GM23338 (cell line): Measurements from ENCODE around the gene SLC25A22.

Experiments used
- CREB1 ChIP-seq: fragments of 250-450 bp; sonication (Bioruptor Pico); IDR thresholded peaks from 2 replicates; pipeline ENCODE4 v1.5.0; 2020; ENCODE audit warnings: low read depth, mild to moderate bottlenecking, moderate library complexity
- EZH2 ChIP-seq: fragments of 200-600 bp; sonication (generic); IDR thresholded peaks from one replicate; pipeline ENCODE4 v1.8.0; 2017; ENCODE audit warnings: antibody characterized with exemption, mild to moderate bottlenecking, low read depth; ENCODE audit not compliant: unreplicated experiment
- EZH2phosphoT487 ChIP-seq: fragments of 200-600 bp; sonication (generic); IDR thresholded peaks from one replicate; pipeline ENCODE4 v1.8.1; 2018; ENCODE audit warnings: antibody characterized with exemption; ENCODE audit not compliant: unreplicated experiment
- JUNB ChIP-seq: IDR thresholded peaks from one replicate; pipeline ENCODE4 v1.6.1; 2016; ENCODE audit warnings: antibody characterized with exemption; ENCODE audit not compliant: unreplicated experiment
- POLR2AphosphoS5 ChIP-seq: IDR thresholded peaks from 2 replicates; pipeline ENCODE4 v1.6.1; 2016; ENCODE audit warnings: antibody characterized with exemption, low read depth
- STAT1 ChIP-seq: IDR thresholded peaks from one replicate; pipeline ENCODE4 v1.6.1; 2016; ENCODE audit warnings: antibody characterized with exemption; ENCODE audit not compliant: unreplicated experiment
- ZNF114 ChIP-seq: fragments of 250-450 bp; sonication (Bioruptor Pico); IDR thresholded peaks from 2 replicates; pipeline ENCODE4 v1.5.0; 2020; ENCODE audit warnings: mild to moderate bottlenecking, moderate library complexity
- TF ChIP-seq, protein P1 (sequence below), 2 experiments: fragments of 200-600 bp in 1 of 2; sonication (generic) in 1 of 2; conservative IDR thresholded peaks; 2 replicates each; pipeline versions ENCODE4 v1.5.1 to v1.6.1; 2016 to 2017; ENCODE audit warnings: antibody characterized with exemption in 2 of 2, low read depth in 2 of 2, mild to moderate bottlenecking in 2 of 2, moderate library complexity in 1 of 2
- TF ChIP-seq, protein P2 (sequence below): IDR thresholded peaks from one replicate; pipeline ENCODE4 v1.6.1; 2018; ENCODE audit warnings: antibody characterized with exemption; ENCODE audit not compliant: unreplicated experiment

DNA sequence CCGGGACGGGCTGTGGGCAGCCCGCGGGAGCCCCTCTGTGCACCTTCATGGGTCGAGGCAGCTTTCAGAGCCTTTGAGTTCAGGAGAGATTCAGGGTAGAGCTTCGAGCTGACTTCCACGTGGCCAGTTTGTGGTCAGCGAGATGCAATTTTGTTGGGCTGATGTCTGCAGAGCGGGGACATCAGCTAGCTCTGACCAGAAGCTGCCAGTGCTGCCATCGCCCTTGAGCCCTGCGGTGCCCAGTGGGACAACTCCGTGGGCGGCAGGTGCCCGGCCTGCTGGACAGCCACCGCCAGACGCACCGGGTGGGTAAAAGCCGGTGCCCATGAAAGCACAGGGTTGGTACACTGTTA, 50.1 kb downstream of the SLC25A22 start:
- TF ChIP-seq POLR2AphosphoS5 (no peak), EZH2 (no peak), JUNB (no peak), CREB1 (no peak), ZNF114 (CRISPR knock-in tag) (no peak), EZH2phosphoT487 (no peak), STAT1 (no peak)
- TF ChIP-seq, protein P1, sequence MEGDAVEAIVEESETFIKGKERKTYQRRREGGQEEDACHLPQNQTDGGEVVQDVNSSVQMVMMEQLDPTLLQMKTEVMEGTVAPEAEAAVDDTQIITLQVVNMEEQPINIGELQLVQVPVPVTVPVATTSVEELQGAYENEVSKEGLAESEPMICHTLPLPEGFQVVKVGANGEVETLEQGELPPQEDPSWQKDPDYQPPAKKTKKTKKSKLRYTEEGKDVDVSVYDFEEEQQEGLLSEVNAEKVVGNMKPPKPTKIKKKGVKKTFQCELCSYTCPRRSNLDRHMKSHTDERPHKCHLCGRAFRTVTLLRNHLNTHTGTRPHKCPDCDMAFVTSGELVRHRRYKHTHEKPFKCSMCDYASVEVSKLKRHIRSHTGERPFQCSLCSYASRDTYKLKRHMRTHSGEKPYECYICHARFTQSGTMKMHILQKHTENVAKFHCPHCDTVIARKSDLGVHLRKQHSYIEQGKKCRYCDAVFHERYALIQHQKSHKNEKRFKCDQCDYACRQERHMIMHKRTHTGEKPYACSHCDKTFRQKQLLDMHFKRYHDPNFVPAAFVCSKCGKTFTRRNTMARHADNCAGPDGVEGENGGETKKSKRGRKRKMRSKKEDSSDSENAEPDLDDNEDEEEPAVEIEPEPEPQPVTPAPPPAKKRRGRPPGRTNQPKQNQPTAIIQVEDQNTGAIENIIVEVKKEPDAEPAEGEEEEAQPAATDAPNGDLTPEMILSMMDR (conservative IDR thresholded peaks at IDR 0.05; ENCODE audit: low read depth in 2 of 2): no peak
- TF ChIP-seq, protein P2, sequence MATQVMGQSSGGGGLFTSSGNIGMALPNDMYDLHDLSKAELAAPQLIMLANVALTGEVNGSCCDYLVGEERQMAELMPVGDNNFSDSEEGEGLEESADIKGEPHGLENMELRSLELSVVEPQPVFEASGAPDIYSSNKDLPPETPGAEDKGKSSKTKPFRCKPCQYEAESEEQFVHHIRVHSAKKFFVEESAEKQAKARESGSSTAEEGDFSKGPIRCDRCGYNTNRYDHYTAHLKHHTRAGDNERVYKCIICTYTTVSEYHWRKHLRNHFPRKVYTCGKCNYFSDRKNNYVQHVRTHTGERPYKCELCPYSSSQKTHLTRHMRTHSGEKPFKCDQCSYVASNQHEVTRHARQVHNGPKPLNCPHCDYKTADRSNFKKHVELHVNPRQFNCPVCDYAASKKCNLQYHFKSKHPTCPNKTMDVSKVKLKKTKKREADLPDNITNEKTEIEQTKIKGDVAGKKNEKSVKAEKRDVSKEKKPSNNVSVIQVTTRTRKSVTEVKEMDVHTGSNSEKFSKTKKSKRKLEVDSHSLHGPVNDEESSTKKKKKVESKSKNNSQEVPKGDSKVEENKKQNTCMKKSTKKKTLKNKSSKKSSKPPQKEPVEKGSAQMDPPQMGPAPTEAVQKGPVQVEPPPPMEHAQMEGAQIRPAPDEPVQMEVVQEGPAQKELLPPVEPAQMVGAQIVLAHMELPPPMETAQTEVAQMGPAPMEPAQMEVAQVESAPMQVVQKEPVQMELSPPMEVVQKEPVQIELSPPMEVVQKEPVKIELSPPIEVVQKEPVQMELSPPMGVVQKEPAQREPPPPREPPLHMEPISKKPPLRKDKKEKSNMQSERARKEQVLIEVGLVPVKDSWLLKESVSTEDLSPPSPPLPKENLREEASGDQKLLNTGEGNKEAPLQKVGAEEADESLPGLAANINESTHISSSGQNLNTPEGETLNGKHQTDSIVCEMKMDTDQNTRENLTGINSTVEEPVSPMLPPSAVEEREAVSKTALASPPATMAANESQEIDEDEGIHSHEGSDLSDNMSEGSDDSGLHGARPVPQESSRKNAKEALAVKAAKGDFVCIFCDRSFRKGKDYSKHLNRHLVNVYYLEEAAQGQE: no peak
